GM18873 (cell line): Measurements from ENCODE around the gene ARL4A.
"Not testable (repeated sequence)": the region's sequence is repeated elsewhere in the genome, so short reads cannot be mapped to it uniquely, and the experiment has no call there.

Experiments used
- ATAC-seq: cut with Tn5 transposase; IDR thresholded peaks from one replicate; pipeline ENCODE4 v1.9.1; 2021; ENCODE audit warnings: mild to moderate bottlenecking, moderate library complexity, moderate number of reproducible peaks; ENCODE audit not compliant: unreplicated experiment, low FRiP score

The ARL4A gene

DNA sequence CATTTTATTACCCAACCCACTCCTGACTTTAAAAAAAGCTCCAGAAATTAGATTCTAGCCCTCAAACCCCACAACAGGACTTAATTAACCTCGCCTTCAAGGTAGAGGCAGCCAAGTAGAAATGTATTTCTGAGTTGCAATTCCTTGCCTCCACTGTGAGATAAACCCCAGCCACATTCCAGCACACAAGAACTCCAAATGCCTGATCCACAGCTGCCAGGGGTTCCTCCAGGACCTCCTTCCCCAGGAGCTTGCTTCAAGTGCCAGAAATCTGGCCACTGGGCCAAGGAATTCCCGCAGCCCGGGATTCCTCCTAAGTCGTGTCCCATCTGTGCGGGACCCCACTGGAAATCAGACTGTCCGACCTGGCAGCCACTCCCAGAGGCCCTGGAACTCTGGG lies 25.9 kb upstream of the ARL4A start:
- no peak for ATAC-seq

DNA sequence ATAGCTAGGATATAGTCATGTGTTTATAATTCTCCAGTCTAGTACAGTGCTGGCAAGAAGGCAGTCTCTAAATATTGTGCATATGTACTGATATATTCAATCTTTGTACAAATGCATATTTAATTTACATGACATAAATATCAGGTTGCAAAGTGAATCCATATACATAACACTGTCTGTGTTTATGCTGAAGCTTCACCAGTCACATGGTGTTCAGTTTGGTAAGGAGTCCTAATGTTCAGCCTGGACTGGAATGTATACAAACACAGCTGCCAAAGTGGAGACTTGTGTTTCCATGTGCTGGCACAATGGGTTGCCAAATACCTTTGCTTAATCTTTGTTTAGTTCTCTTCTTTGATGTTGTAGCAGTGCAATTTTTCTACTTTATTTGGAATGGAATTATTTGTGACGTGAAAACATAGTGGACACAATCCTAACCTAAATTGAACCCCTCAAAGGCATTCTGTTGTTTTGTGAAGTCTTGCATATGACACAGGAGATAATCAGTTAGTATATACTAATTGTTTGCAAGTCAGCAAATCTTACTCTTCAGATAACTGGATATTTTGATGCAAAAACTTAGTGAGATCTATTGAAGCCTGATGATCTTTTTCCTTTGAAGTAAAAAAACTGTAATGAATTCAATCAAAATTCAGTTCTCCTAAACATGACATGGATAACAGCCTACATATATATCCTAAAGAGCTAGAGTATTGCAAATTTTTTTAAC lies 17.3 kb upstream of the ARL4A start:
- ATAC-seq = no peak

DNA sequence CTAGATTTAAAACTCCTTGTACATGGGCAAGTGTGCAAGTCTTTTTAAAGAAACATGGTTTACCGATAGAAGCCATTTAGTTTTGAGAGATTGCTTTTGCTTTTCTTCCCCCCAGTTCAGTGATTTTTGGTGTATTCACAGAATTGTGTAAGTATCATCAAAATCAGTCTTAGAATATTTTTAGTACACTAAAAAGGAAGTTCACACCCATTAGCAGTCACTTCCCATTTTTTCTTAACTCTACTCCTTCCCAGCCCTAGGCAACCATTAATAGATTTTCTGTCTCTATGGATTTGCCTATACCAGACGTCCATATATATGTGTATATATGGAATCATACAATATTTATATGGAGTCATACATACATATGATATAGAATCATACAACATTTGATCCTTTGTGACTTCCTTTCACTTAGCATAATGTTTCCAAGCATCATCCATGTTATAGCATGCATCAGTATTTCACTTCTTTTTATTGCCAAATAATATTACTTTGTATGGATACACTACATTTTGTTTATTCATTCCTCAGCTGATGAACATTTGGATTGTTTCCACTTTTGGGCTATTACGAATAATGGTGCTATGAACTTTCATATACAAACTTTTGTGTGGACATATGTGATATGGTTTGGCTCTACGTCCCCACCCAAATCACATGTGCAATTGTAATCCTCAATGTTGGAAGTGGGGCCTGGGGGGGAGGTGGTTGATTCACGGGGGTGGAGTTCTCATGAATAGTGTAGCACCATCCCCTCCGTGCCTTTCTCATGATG lies 16.5 kb upstream of the ARL4A start:
- ATAC-seq = no peak

DNA sequence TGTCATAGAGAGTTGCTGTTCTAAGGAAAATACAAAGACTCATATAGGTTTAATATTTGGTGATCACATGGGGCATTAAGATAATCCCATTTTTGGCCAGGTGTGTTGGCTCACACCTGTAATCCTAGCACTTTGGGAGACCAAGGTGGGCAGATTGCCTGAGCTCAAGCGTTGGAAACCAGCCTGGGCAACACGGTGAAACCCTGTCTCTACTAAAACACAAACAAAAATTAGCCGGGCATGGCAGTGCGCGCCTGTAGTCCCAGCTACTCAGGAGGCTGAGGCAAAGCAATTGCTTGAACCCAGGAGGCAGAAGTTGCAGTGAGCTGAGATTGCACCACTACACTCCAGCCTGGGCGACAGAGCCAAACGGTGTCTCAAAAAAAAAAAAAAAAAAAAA lies 14.0 kb upstream of the ARL4A start:
- ATAC-seq = not testable (repeated sequence)

DNA sequence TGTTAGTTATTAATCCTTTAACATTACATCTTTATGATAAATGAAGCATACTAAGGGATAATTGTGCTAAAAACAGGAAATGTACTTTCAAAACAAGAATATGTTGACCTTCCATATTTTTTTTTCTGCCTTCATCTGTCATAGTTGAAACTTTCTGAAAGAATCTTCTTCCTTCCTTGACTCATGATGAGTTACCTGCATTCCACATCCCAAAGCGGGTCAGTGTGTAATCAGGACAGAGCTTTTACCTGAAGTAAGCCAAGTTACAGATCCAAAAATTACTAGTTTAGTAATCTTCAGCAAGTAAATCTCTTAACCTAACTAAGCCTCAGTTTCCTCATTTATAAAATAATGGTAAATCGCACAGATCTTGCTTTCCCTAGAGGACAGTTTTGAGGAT lies 13.4 kb upstream of the ARL4A start:
- no peak for ATAC-seq

DNA sequence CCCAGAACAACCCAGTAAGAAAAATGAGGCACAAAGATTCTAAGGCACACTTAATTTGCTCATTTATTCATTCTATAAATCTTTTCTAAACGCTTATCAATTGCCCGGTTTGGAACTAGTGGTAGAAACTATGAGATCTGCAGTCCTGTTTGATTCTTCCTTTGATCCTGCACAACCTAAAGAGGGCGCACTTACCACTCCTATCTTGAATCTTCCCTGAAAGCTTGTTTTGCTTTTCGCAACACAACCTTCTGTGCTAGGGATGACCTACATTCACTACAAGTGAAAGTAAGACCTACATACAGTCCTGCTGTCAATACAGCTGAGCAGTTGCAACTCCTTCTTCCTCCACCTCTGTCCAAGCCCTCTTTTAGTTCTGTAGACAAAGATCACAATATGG lies 12.6 kb upstream of the ARL4A start:
- no peak for ATAC-seq

DNA sequence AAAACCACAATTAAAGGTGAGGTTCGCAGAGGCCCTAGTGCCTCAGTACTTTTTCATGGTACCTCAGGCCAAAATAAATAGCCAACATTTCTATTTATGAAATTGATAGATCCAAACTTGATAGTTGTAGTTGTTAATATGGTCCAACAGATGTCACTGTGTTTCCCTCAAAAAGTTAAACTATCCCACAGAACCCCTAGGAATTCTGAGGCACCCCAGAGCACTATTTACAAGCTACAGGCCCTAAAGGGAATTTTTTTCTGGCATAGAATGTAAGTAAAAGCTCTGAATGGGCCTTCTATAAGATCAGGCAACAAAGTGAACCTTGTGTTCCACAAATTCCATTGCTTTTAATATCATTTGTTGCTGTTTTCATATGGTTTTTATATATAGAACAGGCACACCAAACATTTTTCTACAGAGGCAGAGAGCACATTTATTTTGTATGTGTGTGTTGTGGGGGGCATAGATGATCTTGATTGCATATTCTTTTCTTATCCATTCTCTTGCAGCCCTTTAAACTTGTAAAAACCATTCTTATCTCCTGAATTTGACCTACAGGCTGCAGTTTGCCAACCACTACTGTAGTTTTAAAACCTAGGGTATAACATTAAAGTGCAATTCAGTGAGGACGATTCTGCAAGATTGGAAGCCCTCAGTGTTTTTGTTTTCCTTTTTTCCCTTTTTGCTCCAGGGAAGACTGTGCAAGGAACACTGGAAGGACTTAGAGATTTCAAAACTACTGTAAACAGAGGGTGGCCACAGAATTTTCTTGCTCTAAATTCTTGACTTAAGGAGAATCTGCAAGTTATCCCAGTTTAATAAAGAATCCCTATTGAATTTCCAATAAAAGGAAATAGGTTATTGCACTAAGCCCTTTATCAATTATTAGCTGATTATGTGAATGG lies 3.5 kb upstream of the ARL4A start:
- no peak for ATAC-seq

DNA sequence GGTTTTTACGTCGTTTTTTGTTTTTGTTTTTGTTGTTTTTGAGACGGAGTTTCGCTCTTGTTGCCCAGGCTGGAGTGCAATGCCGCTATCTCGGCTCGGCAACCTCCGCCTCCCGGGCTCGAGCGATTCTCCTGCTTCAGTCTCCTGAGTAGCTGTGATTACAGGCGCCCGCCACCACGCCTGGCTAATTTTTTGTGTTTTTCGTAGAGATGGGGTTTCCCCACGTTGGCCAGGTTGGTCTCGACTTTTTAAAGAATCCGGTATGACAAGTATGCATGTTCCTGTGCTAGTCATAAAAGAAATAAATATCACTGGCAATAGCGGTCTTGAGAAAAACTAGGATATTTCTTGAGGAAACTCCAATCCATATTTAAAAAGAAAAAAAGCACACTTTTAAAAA lies 2.7 kb upstream of the ARL4A start:
- ATAC-seq = no peak

DNA sequence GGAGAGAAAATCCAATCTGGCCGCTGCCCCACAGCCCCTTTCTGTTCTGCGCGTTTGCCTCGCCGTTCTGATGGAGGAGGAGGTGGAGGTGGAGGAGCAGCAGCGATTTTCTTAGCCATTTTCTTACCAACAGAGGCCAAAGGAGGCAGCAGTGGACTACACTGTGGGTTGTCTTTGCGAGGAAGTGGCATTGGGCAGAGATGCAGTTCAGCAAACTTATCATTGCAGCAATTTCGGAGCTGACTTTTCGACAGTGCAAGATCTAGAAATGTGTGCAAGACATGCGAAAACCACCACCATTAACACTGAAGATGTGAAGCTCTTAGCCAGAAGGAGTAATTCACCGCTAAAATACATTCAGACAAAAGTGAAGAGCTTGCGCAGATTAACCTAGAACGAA lies 1.9 kb upstream of the ARL4A start:
- no peak for ATAC-seq

DNA sequence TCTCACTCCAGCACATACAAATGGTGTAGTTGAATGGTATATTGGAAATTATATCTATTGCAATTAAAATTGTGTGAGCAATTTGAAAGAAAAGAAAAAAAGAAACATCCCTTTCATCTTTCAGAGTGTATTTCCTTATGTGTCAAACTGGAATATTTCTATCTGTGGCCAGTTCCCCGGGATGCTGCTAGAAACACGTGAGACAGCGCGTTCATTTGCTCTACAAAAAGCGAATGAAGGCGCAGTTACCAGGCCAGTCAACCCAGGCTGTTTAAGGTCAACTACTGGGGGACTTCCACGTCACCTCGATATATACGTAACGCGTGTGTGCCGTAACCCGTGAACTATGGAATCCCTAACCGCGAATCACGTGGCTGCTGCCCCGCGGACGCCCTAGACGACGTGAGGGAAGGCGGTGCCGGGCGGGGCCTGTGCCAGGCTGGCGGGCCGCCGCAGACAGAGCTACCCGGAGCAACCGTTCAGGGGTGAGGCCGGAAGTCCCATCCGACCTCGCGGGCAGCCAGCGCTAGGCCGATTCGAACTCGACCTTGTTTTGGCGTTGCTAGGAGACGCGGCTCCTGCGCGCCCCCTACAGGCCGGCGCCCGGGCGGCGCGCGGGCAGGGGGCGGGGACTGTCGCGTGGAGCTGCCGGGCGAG lies 1.1 kb upstream of the ARL4A start:
- peak; percentile 84 for ATAC-seq

DNA sequence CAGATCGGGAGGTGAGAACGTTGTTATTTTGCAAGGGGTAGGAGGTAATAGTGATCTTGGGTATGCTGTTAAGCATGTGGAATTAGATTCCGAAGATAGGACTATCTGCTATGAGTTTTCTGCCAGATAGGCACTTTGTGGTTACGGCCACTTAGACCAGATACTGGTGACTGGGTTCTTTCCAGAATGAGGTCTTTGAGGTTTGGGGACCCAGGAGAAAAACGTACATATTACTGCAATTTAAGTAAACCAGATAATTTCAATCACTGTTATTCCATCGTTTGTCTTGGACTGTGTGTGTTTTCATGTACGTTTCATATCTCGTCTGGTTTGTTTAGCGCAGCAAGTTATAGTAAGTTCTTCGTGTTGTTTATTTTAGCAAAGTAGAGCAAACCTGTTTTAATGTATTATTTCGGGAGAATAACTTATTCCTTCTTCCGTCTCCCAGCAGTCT lies 312 bp downstream of the ARL4A start:
- peak; percentile 3 for ATAC-seq

DNA sequence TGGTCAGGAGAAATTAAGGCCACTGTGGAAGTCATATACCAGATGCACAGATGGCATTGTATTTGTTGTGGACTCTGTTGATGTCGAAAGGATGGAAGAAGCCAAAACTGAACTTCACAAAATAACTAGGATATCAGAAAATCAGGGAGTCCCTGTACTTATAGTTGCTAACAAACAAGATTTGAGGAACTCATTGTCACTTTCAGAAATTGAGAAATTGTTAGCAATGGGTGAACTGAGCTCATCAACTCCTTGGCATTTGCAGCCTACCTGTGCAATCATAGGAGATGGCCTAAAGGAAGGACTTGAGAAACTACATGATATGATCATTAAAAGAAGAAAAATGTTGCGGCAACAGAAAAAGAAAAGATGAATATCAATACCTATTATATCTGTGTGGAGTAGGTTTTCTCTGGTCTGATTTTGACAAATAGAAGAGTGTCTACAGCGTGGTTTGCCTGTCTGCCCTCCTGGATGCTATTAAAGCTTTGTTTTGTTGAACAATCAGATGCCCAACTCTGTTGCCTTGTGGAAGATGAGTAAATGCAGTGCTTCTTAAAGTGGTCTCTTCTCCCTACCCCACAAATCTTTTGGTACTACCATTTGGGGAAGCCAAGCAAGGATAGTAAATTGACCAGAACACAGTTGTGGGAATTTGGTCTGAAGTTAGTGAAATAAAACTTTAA lies 1.2 kb downstream of the ARL4A start:
- ATAC-seq = not testable (repeated sequence)

DNA sequence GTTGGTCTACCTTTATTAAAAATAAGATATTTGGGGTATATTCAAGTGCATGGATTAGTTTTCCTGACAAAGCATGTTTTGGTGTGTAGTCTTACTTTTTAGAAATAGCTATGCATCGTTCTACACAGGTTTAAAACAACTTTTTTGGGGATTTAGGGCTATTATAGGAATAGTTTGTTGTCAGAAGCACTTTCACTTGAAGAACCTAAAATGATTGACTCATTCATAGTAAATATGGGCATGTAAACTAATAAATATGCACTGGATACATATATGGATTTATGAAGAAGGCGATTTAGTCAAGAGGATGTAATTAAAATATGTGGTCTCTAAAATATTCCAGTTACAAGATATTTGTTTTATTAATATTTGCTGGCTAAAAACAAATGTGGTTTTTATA lies 2.0 kb downstream of the ARL4A start:
- ATAC-seq = no peak

DNA sequence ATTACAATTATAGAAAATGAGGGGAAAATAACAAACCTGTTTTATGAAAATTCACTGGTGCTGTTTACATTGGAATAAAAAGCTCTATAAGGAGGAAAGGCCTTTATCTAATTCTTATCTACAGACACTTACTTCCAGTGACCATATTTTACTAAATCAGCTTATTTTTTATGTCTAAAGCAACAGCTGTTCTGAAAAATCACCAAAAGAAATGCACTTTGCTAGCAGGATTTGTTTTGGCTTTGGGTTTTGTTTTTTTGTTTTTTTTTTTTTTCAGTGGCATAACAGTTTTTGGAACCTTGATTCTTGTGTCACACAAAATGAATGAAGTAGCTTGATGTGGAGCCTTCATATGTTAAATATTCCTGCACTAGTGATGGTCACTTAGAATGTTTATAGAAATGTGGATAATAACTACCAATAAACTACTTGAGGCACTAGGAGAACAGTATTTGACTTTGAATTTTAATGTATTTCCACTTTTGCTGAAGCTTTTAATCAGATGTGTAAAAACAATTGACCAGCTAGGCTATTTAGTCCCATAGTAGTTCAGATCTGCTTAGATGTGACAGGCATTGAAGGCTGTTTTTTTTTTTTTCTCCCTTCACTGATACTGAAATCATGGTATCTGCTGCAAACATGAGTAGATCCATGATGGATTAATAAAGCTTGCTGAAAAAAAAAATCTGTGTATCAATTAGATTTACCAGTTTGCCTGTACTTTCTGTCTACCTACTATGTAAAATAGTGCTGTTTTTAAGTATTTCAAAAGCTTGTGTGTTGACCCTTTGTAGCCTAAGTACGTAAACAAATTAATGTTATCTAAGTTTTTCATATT lies 2.8 kb downstream of the ARL4A start:
- no peak for ATAC-seq

DNA sequence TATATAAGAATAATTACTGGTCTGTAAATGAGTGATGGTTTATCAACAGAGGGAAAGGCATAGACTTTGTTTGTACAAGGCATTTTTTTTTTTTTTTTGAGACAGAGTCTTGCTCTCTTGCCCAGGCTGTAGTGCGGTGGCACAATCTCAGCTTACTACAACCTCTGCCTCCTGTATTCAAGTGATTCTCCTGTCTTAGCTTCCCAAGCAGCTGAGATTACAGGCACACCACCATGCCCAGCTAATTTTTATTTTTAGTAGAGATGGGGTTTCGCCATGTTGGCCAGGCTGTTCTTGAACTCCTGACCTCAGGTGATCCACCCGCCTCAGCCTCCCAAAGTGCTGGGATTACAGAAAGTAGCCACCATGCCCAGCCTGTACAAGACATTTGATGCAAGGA lies 4.0 kb downstream of the ARL4A start:
- ATAC-seq = not testable (repeated sequence)

DNA sequence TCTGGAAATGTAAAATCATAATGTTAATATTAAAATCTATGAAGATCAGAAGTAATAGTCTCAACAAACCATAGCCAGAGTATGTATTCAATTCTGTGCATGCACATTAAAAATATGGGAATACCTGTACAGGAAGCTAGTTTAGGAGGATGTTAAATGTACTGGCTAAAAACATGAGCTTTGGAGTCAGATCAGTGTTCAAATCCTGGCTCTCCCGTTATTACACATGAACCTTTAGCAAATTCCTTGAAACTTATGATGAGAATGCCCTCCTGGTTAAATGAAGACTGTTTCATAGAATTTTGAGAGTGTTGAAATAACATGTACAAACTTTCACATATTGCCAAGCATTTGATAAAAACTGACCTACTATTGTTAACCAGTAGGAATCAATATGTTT lies 4.6 kb downstream of the ARL4A start:
- no peak for ATAC-seq

DNA sequence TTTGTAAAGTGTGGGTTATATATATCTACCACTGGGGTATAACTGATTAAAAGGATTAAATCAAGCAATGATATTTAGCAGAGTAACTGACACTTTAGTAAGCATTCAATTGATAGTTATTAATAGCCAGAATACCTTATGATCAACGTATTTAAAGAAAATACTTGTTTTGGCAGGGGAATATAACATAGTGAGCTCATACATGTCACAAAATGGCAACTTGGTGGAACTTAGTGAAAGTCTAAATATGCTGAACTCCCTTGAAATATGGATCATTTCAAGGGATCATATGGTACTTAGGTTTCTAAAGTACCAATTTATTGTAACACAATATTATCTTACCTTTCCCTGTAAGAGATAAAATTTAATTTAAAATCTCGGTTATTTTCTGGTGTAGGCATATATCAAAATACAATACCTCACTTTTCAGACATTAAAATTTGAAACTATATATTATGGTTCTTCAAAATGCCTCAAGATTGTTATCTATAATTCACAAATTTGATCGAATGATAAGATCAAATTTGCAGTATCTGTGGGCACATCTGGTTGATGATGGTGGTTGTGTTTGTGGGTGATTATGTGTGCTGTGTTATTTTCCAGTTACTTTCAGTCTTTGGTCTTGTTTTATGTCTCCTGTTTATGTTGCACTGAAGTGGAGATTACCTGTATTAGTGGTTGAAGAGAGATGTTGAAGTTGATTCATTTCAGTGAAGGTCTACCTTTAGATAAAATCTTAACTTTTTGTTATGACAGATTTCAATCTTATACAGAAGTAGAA lies 5.2 kb downstream of the ARL4A start:
- no peak for ATAC-seq

DNA sequence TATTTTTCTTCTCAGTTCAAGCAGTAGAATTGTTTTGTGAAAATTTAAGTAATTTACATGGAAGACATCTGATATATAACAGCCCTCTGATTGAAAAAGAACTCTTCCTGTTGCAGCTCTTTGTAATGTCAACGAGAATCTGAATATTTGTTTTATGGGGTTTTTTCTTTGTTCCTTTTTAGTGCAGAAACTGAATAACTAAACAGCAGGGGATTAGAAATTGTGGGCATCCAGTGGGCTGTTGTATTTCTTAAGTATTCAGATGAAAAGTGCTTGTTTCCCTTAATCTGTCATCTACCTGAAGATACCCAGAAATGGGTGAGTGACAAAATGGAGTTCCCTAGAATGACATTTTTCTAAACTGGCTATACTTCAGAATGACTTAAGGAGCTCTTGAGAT lies 7.4 kb downstream of the ARL4A start:
- ATAC-seq = no peak
